ENCODE data around the gene WNT11.

DNA sequence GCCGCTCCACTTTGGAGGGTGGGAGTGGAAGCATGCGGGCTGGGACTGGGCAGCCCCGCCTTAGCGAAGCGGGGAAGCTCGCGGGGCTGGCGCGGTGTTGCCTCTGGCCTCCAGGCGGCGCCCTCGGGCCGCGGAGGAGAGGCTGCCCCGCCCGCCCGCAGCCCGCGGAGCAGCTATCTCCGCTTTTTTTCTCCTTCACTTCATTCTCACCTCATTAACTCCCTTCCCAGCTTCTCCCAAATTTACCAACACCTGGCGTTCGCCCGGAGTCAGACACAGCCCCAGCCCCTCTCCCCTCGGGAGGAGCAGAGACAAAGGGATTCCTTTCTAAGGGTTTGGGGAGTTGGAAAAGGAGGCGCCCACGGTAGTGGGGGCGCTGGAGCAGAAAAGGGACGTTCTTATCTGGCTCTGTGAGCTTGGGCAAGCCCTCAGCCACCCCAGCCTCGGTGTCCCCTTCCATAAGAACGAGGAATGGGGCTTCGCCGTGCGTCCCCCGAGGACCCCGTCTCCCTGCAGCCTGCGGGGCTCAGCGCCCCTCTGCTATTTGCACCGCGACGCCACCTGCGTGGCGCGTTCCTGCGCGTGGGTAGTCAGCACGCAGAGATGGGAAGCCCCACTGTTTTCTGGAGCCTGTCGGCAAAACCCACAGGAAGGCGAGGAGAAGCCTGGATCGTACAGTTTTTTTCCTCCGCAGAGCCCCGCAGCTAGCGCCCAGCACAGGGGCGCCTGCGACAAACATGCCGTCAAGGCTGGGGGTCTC, 1.5 kb upstream of the WNT11 start:
- TF ChIP-seq EZH2 (IDR thresholded peaks at IDR 0.05; ENCODE audit: low read length, unreplicated experiment) (no peak), EZH2phosphoT487 (IDR thresholded peaks at IDR 0.05; ENCODE audit: borderline replicate concordance, low read length) (no peak)
- TF ChIP-seq, protein P1, sequence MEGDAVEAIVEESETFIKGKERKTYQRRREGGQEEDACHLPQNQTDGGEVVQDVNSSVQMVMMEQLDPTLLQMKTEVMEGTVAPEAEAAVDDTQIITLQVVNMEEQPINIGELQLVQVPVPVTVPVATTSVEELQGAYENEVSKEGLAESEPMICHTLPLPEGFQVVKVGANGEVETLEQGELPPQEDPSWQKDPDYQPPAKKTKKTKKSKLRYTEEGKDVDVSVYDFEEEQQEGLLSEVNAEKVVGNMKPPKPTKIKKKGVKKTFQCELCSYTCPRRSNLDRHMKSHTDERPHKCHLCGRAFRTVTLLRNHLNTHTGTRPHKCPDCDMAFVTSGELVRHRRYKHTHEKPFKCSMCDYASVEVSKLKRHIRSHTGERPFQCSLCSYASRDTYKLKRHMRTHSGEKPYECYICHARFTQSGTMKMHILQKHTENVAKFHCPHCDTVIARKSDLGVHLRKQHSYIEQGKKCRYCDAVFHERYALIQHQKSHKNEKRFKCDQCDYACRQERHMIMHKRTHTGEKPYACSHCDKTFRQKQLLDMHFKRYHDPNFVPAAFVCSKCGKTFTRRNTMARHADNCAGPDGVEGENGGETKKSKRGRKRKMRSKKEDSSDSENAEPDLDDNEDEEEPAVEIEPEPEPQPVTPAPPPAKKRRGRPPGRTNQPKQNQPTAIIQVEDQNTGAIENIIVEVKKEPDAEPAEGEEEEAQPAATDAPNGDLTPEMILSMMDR (conservative IDR thresholded peaks at IDR 0.05; ENCODE audit: low read depth, low read length), result peak; percentile 94
